Stromal cell of bone marrow (primary cell): ENCODE results near the gene ARHGAP6.

ENCODE experiments used
- DNase-seq: peaks from one replicate; pipeline ENCODE4 v3.0.0-alpha.2; 2012; ENCODE audit warnings: low read depth

ARHGAP6 gene

DNA sequence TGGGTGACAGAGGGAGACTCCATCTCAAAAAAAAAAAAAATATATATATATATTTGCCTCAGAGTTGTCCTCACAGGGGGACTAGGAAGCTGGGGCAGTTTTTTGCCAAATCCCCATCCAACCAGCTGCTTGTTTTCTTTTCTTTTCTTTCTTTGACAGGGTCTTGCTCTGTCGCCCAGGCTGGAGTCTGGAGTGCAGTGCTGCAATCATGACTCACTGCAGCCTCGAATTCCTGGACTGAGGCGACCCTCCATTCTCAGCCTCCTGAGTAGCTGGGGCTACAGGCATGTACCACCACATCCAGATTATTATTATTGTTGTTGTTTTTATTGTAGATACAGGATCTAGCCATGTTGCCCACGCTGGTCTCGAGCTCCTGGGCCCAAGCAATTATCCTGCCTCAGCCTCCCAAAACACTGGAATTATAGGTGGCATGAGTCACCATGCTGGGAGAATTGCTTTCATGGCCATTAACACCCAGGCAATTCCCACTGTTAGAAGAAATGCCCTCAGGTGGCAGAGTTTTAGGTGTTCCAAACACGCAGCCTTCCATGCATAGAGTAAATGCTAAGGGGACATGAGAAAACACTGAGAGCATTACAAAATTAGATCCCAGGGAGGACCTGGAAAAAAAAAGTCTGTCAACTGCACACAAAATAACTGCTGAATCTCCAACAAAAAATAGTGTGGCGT is 98.0 kb downstream of the ARHGAP6 start:
- DNase-seq = no peak

DNA sequence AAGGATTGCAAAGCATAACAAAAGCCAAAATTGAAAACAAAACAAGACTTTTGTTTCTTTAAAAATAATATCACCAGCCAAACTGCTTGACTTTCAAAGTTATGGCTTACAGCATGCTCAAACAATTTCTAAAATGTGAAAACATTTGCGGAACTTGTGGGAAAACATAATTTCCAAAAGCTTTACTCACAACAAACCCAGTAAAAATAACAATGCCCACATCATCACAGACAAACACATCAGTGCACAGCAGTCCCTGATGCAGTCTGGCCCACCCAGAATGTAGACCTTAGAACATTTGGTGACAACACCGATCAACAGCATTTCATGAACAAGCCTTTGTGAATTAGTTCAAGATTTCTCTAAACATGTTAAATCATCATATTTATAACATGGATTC is 98.9 kb downstream of the ARHGAP6 start:
- DNase-seq = no peak

DNA sequence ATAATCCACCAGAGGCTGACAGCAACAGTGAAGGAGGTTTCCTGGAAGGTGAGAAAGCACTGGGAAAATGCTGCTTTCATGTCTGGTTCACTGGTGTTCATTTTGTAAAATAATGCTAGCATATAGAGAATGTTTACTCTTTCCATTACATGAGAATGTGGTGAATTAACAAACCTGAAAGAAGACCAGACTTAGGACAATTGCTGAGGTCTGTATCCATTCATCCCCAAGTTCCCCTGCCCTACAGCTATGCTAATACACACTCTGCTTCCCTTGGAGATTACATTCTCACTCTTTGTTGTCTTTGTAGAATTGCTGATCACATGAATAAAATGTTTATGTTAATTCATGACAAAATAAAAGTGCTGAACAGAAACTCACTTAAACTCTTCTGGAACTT is 99.5 kb downstream of the ARHGAP6 start:
- no peak for DNase-seq

DNA sequence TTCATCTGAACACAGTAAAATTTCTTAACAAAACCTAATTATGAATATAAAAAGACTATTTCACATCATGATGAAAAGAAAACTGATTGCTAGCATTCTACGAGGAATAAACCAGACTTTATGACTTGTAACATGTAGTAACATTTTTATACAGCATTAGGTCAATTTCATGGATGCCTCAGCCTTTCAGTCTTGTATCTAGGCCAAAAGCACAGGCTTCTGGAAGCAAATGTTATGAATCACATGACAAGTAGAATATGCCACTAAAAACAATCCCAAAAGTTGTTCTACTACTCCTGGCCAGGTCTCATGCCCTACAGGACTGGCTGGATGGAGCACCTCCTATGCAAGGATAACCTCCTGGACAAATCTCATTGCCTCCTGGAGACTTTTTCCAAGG is 101.2 kb downstream of the ARHGAP6 start:
- no peak for DNase-seq

DNA sequence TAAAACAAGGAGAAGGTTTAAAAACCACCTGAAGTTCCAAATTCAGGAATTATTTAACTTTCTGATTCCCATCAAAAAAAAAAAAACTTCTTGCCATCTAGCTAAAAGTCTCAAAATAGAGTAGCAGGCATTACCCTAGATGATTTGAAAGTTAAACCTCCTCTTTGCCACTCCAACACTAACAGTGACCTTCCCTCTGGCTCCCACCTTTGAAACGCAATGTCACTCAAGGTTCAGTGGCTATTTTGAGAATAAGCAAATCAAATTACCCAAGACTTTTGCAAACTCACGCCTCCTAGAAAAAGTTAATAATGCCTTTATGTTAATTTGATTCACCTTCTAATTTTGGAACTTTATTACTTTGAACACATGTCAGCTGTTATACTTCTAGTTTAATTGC is 103.2 kb downstream of the ARHGAP6 start:
- DNase-seq = no peak

DNA sequence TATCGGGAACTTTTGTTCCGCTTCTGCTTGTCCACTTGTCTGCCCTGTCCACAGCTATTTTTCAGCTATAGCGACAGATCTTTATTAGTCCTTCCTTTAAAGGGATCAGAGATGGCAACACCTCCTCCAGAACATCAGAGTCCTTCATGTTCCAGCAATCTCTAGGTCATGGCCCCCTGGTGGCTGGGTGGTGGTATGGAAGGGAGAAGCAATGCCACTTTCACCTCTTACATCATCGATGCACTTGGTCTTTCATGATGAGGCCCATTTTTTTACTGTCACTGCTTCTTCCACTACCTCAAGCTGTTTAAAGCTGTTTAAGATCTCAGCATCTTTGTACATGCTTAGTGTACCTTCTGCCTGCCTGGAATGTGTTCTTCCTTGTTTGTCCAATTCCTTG is 106.7 kb downstream of the ARHGAP6 start:
- no peak for DNase-seq

DNA sequence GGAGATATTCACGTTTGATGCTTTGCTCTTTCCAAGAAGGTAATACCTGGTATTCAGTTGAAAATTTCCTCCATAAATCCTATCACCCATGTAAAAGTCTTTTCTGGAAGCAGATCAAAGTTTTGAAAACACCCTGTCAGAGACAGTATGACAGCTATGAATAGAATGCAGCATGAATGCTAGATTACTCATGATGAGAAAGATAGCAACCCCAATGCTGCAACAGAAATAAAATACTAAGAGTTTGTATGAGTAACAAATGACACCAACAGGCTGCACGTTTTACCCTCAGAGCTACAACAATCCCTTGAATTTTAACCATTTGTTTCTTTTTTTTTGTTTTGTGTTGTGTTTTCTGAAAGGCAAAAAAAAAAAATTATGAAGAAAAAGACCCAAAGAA is 108.6 kb downstream of the ARHGAP6 start:
- DNase-seq = peak; percentile 42

DNA sequence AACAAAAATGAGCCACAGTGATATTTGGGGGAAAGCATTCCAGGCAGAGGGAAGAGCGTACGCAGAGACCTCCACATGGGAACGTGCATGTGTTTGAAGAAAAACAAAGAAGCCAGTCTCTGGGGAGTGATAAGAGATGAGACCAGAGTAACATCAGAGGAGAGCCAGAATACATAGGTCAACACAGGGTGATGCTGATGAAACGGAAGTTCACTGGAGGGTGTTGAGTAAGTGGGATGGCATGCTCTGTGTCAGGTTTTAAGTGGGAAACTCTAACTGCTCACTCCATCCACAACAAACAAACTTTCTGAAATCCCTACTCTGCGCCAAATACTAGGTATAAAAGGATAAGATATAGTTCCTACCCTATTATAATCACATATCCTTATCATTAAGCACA is 110.0 kb downstream of the ARHGAP6 start:
- DNase-seq = no peak

DNA sequence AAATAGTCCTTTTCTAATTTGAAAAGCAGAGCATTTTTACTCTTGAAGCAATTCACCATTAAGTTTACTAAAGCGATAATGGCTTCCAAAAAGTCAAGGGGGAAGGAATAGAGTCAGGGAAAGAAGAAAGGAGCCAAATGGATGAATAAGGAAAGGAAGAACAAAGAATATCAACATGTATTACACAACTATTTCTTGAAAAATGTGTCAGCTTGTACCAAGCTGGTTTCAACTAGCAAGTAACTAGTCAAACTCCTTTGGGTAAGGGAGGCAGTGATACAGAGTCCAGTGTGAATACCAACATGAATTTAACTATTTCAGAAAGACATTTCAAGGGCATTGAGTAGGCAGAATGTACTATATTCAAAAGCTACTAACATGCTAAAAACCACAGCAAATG is 112.1 kb downstream of the ARHGAP6 start:
- DNase-seq = no peak

DNA sequence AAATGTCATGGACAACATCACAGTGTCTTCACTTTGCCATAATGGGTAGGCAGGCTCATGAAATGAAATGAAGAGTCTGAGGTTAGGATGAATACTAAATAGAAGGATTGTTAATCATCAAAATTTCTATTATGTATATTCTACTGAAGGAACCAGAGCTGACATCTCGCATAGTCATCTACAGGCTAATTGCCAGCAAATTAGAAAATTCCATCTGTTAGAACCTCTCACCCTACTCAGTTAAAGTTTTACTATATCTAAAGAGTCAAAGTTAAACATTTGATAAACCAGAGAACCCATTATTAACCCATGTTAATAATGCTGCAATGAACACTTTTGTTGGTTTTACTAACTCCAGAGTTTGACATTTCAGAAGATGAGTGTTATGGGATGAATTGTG is 114.6 kb downstream of the ARHGAP6 start:
- no peak for DNase-seq

DNA sequence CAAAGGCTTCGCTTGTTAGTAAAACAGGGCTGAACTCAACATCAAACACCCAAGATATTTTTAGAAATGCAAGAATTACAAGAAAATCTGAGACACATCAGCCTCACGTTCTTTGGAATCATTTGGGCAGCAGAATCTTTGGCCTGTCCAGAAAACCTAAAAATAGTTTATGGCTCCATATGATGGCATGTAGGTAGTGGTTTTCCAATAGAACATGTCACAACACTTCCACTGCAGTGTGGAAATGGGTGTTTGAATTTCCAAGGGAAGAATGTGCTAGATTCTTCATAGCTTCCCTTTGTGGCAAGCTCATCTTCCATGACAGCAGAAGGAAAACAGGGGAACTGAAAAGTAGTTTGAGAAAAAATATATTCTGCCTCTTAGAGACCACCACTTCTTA is 118.8 kb downstream of the ARHGAP6 start:
- no peak for DNase-seq

DNA sequence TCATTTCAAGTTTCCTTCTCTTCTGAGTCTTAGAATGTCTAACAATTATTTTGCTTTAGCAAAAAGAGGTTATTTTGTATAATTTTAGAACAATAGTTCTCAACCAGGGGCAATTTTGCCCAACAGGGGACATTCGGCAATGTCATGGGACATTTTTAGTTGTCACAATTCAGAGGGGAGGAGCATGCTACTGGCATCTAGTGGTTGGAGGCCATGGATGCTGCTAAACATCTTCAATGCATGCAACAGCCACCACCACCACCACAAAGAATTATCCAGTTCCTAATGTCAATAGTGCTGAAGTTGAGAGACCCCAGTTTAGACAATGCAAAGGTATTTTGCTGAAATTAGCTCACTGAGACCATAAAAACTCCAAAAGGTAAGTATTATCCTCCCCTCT is 122.5 kb downstream of the ARHGAP6 start:
- DNase-seq = no peak

DNA sequence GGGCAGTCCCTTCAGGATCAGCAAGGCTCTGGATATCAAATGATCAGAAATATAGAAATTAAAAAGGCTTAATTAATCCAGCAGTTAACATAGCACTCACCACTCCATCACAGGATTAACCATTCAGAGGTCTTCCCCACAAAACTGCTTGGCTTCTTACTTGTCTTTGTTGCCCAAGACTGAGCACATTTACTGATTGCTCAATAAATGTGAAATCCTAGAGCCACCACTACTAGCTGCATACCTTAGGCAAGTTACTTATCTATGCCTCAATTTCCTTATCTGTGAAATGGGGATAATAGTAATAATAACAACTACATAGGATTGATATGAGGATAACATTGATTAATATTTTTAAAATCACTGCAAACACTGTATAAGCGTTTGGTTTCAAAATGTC is 124.2 kb downstream of the ARHGAP6 start:
- DNase-seq = no peak

DNA sequence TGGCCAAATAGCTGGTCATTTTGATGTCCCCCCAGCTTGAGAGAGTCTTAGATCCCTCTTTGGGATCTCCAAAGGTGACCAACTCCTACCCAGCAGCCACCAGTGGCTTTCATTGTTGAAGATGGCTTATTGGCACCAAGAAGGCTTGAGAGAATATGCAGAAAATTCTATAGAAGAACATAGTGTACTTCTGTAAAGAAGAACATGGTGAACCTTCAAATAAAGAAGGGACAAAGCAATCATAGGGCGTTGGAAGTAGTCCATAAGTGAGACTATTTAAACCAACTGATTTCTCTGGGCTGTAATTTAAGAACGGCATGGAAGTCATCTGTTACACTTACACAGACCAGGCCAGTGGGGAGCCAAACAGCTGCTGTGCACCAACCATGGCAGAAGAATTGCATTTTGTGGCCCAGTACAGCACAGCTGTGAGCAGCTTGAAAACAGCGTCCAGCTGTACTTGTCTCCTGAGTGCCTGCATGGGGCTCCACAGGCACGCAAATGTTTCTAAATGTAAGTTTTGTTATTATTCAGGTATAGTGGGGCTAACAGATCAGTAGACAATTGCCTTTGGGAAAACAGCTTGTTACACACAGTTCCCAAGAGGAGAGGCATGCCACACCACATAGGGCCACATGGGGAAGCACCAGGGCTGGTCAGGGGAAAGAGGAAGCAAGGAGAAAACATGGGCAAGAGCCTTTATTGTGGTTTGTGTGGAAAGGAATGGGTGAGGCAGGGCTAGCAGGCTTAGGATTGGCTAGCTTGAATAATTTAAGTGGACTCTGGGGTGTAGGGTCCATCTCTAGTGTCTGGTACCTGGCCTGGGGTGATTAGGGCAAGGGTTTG is 125.0 kb downstream of the ARHGAP6 start:
- DNase-seq = no peak

DNA sequence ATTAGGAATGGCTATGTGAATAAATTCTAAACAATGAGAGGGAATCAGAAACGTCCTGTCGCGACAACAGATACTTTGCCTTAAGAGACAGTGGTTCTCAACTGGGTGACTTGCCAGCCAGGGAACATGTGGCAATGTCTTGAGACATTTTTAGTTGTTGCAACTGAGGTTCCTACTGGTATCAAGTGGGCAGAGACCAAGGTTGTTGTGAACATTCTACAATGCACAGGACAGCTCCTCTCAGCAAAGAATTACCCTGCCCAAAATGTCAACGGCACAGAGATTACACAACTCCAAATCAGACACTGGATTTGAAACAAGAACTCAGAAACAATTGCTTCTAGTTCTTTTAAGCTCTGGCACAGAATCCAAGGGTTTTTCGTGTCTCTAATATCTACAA is 128.6 kb downstream of the ARHGAP6 start:
- no peak for DNase-seq

DNA sequence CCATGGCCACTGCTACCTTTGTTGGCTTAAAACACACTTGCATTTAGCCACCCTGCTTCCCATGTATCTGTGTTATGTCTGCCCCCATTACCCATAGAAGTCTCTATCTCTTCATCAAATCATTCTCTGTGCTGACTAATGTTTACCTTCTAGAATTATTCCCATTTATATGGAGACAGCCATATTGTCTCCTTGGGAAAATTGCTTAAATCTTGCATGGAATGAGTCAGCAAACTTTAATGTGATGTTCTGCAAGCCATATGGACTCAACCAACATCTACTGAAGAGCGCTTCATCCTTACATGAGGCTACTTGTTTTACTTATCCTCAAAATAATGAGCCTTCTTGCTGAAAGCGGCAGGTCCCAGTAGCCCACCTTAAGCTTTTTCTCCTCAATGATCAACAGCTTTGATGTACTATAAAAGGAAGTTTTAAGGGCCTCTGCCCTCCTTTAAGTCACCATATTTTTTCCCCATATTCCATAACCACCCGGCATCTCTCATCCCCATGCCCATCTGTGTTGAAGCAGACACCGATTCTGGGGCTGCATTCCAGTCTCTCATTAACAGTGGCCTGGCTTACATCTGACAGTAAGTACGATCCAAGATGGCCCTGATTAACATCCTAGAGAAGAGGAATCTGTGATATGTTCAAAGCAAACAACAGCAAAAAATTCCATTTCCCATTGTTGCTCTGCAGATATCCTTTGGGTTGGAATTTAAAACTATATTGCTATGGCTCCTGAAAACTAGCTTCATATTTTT is 130.4 kb downstream of the ARHGAP6 start:
- no peak for DNase-seq

DNA sequence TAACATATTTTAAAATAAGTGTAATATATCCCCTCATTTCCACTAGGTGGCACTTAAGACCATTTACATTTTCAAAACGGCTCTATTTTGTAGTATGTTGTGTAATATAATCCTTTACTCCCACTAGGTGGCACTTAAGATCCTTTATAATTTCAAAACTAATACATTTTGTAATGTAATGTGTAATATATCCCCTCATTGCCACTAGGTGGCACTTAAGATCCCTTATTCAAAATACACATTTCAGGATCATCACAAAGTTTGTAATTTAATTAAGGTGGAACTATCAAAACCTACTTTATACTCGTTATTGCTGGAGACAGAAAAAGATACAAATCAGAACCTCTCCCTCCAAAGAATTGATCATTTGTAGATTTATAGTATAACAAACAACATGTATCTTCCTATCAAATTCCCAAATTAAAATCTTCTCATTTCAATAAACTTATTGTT is 132.5 kb downstream of the ARHGAP6 start:
- peak; percentile 59 for DNase-seq

DNA sequence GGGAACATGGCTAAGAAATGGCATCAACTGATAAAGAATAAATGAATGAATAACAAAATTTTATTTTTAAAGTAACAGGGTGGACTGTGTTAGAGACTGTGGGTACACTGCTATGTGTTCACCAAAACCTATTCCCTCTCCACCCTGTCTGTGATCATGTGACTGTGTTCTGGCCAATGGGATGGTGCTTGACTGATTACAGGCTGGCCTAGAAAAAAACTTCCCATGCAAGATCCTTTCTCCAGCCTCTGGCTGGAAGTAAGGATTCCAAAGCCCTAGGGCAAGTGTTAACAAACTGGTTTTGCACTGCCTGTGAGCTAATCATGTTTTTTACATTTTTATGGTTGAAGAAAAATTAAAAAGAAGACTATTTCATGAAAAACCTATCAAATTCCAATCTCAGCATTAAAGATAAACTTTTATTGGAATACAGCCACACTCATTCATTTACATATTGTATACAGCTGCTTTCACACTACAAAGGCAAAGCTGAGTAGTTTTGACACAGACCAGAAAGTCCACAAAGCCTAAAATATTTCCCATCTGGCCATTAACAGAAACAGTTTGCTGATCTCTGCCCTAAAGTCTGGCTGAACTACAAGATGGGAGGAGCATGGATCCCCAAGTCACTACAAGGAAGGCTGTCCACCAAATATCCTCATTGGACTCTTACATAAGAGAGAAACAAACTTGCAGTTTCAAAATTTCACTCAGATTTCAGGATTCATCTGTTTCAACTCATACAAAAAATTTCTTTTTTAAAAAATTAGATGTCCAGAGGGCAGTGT is 133.2 kb downstream of the ARHGAP6 start:
- DNase-seq = no peak

DNA sequence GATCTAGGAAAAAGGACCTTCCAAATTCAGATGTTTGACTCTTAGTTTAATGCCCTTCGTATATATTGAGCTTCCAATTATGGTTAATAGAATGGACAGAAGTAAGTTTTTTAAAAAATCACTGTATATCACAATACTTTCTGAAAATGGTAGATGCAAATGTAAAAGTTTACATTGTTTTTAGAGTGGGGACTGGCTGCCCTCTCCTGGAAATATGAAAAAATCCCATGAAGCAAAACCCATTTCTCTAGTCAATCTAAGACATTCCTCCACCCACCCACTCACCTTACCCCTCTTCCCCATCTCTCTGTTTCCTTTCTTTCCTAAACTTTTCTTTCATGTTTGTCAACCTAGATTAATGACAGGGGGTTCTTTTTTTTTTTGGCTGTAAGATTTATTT is 134.5 kb downstream of the ARHGAP6 start:
- DNase-seq = no peak

DNA sequence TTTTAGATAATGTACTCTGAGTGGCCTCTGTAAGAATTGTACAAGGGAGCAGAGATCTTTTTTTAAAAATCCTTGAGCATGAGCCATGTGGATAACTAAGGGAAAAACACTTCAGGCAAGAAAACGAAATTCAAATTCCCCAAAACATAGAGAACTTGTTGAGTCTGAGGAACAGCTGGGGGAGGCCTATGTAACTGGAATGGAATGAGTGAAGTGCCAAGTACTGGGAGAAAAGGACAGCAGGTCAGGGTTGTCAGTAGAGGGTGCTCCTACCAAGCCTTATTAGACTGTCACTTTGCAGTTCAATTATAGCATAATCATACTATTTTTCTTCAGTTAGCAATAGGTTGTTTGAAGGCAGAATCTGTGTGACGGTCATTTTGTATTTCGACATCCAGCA is 135.1 kb downstream of the ARHGAP6 start:
- no peak for DNase-seq

DNA sequence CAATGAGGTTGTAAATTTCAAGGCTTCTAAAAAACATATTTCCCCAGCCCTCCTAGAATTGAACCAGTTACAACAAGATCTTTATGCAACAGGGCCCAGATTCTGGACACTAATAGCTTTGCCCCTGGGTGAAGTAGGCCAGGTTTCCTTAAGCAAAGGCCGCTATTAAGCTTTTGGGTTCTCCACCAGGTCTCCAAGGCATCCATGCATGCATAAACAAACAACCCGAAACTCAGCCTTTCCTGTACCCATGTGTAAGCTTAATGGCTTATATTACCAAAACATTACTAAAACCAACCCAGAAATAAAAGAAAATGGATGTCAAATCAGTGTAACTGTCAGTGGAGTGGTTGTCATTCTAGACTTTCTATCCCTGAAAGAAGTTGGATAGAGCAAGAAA is 137.1 kb downstream of the ARHGAP6 start:
- no peak for DNase-seq

DNA sequence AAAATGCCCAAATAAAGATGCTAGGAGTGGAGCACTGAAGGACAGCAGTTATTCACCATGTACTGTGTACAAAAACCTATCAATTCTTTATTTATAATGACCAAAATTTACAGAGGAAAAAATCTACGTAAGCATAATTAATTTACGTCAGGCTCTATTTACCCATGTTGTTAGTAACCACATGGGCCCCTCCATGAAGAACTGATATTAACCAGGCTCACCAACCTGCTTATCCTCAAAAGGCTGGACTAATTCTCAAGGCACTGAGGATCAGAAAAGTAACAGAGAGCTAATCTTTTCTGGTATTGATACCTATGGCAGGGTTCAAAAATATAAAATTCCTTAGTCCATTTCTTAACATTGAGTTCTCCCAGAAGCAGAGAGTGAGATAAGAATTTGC is 140.0 kb downstream of the ARHGAP6 start:
- DNase-seq = no peak
